ENCODE data around the gene RNU6-1.

GRCh38 chr15:67853454-67853853 lies 13.6 kb upstream of the RNU6-1 start:
- TF ChIP-seq CTCF (IDR thresholded peaks at IDR 0.05) (no peak), POLR2A (IDR thresholded peaks at IDR 0.05) (no peak)

Measured in upper lobe of left lung (tissue), 4 donors.